OCI-LY7 (cell line): ENCODE data around the gene DMGDH.

Source experiments
- CTCF ChIP-seq: fragments of 200-600 bp; sonication (generic); conservative IDR thresholded peaks from 2 replicates; pipeline ENCODE4 v1.5.1; 2014; ENCODE audit warnings: mild to moderate bottlenecking, antibody characterized with exemption, low read length, moderate library complexity, mixed read lengths
- EZH2phosphoT487 ChIP-seq: fragments of 200-600 bp; sonication (generic); IDR thresholded peaks from 2 replicates; pipeline ENCODE4 v1.6.1; 2018; ENCODE audit warnings: low read depth, borderline replicate concordance, mild to moderate bottlenecking, mixed run types, antibody characterized with exemption, low read length, moderate library complexity, mixed read lengths

- TF ChIP-seq CTCF = no peak
- TF ChIP-seq EZH2phosphoT487 = no peak
Observed at GRCh38 chr5:79069488-79070349, at the start of gene DMGDH, which contains the start of gene BHMT2.
